Esophagus squamous epithelium (tissue), 5 donors: ENCODE data around the gene KRT77. TPM values are rescaled to one million over a fixed set of nuclear protein-coding genes. Genes with fewer than 3 reads are reported as not detected.
"Not testable (repeated sequence)": the region's sequence is repeated elsewhere in the genome, so short reads cannot be mapped to it uniquely, and the experiment has no call there.

Experiments used
- DNase-seq: peaks from one replicate; lab custom pipeline; 2025; lab: John Stamatoyannopoulos, UW
- H3K27ac ChIP-seq, 4 donors: fragments of 200-600 bp; sonication (generic); one replicate each; pipeline ENCODE4 v1.5.1; 2016 to 2019; ENCODE audit warnings: mild to moderate bottlenecking in 1 of 4
- H3K27me3 ChIP-seq, 4 donors: fragments of 200-600 bp; sonication (generic); 1 replicate in 3 of 4; 2 replicates in 1 of 4; pipeline versions ENCODE4 v1.5.1 to v1.6.0; 2017 to 2021; ENCODE audit warnings: antibody characterized with exemption in 1 of 4
- H3K36me3 ChIP-seq, 3 donors: fragments of 200-600 bp; sonication (generic); one replicate each; pipeline ENCODE4 v1.5.1; 2016 to 2019
- H3K4me1 ChIP-seq, 3 donors: fragments of 200-600 bp; sonication (generic); one replicate each; pipeline ENCODE4 v1.5.1; 2017 to 2019
- H3K4me3 ChIP-seq, 4 donors: fragments of 200-600 bp; sonication (generic); 1 replicate in 3 of 4; 2 replicates in 1 of 4; pipeline ENCODE4 v1.5.1; 2016 to 2019; ENCODE audit warnings: mild to moderate bottlenecking in 2 of 4, moderate library complexity in 1 of 4
- H3K9me3 ChIP-seq, 3 donors: fragments of 200-600 bp; sonication (generic); one replicate each; pipeline ENCODE4 v1.5.1; 2016 to 2019
- POLR2A ChIP-seq, 4 donors: fragments of 450-650 bp; IDR thresholded peaks; one replicate each; pipeline ENCODE4 v1.6.1; 2017; ENCODE audit warnings: antibody characterized with exemption in 4 of 4, mild to moderate bottlenecking in 4 of 4, moderate library complexity in 3 of 4
- WGBS, 2 donors: methylation state at CpG; one replicate each; pipeline ENCODE4 v1.1.5; 2018; 5-methylcytosine and 5-hydroxymethylcytosine counted together
- intact Hi-C: fragments of 100-400 bp; cut with DNase I; formaldehyde crosslinking; loops from one replicate; pipeline ENCODE4 v1.15.0; 2022
- total RNA-seq, 4 donors: library from RNA; depleted of rRNA; stranded (reverse); fragments of >200 nt; gene quantifications; one replicate each; pipeline ENCODE4 v1.1.0, GENCODE V29; 2016
- TF ChIP-seq, protein P1 (sequence below), 6 experiments: fragments of 450-650 bp in 4 of 6; fragments of 200-600 bp in 2 of 6; sonication (generic) in 2 of 6; IDR thresholded peaks; one replicate each; pipeline ENCODE4 v1.5.1; 2016 to 2019; ENCODE audit warnings: antibody characterized with exemption in 6 of 6, mild to moderate bottlenecking in 4 of 6, moderate library complexity in 4 of 6
- donor health status: DM: yes; HTN: yes; CAD: no.

KRT77 gene
- total RNA-seq, 4 donors from 2014 or later = not detected

DNA sequence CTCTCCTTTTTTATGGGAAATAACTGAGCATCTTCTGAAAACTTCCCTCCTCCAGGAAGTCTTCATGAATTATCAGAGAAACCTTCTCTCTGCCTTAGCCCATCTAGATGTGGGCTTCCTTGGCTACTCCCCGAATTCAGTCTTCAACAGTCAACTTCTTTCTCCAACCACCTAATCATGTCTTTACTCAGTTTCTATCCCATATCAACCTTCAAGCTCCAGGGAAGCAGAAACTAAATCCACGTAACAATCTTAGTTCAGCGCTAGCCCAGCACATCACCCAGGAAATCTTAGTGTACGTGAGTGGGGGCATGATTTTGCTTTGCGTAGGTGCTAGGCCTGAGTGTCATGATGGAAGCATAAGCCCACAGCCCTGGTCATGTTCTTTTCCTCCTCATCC, 12.7 kb upstream of the KRT77 start:
- DNase-seq = no peak
- no peak overlapping the region for H3K4me3 ChIP-seq
- no peak for TF ChIP-seq POLR2A (IDR thresholded peaks at IDR 0.05)
- TF ChIP-seq, protein P1, sequence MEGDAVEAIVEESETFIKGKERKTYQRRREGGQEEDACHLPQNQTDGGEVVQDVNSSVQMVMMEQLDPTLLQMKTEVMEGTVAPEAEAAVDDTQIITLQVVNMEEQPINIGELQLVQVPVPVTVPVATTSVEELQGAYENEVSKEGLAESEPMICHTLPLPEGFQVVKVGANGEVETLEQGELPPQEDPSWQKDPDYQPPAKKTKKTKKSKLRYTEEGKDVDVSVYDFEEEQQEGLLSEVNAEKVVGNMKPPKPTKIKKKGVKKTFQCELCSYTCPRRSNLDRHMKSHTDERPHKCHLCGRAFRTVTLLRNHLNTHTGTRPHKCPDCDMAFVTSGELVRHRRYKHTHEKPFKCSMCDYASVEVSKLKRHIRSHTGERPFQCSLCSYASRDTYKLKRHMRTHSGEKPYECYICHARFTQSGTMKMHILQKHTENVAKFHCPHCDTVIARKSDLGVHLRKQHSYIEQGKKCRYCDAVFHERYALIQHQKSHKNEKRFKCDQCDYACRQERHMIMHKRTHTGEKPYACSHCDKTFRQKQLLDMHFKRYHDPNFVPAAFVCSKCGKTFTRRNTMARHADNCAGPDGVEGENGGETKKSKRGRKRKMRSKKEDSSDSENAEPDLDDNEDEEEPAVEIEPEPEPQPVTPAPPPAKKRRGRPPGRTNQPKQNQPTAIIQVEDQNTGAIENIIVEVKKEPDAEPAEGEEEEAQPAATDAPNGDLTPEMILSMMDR (IDR thresholded peaks at IDR 0.05) = no peak
- H3K36me3 ChIP-seq = no peaks in the 10 kb centered on the region
- 92 to 93% methylated on average over 5 of the region's 5 CpGs for WGBS, 2 donors
- no peak overlapping the region for H3K27ac ChIP-seq
- no peaks in the 10 kb centered on the region for H3K9me3 ChIP-seq
- intact Hi-C loops = no loop called here
- peaks cover 0 to 12% (median 8%) of the 10 kb centered on the region in 3 donors for H3K4me1 ChIP-seq
- H3K27me3 ChIP-seq = peaks cover 5 to 52% (median 12%) of the 10 kb centered on the region in 4 donors

DNA sequence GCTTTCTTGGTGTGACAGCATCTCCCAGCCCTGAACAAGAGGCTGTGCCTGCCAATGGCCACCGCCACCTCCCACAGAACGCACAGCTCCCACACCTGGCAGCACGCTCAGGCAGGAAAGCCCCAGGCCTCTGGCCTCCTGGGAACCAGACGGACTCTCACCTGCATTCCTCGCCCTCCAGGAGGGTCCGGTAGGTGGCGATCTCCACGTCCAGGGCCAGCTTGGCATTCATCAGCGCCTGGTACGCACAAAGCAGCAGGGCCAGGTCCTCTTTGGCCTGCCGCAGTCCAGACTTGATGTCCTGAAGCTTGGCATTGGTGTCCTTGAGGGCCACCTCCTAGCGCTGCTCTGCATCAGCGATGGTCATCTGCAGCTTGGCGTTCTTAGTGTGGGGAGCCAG, 12.1 kb upstream of the KRT77 start:
- TF ChIP-seq, protein P1 (IDR thresholded peaks at IDR 0.05) = no peak
- no peak for TF ChIP-seq POLR2A (IDR thresholded peaks at IDR 0.05)
- DNase-seq = no peak
- 73 to 79% methylated on average over 6 to 11 of the region's 14 CpGs for WGBS, 2 donors
- Histone ChIP-seq H3K9me3 (no peaks in the 10 kb centered on the region), H3K4me3 (no peak overlapping the region), H3K4me1 (peaks cover 0 to 12% (median 8%) of the 10 kb centered on the region in 3 donors), H3K27me3 (peaks cover 5 to 52% (median 12%) of the 10 kb centered on the region in 4 donors), H3K27ac (no peak overlapping the region), H3K36me3 (no peaks in the 10 kb centered on the region)
- intact Hi-C loops = no loop called here

DNA sequence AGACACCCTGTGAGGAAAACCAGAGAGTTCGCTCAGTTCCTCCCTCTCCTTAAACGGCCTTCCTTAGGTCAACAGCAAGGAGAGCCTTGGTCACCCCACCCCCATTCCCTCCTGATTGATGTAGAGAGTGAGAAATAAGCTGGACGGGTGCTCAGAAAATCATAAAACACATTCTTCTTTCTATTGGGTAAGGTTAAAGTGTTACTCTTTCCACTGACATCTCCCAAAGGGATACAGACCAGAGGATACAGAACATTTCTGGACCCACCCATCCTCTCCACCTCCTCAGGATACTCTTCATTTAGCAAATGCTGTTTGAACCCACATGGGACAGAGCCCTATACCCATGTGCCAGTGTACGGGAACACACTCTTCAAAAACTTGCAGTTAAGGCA, 11.6 kb upstream of the KRT77 start:
- H3K4me1 ChIP-seq = peaks cover 0 to 12% (median 8%) of the 10 kb centered on the region in 3 donors
- H3K27ac ChIP-seq = no peak overlapping the region
- TF ChIP-seq, protein P1 (IDR thresholded peaks at IDR 0.05) = no peak
- no peak for TF ChIP-seq POLR2A (IDR thresholded peaks at IDR 0.05)
- H3K27me3 ChIP-seq = peaks cover 5 to 52% (median 12%) of the 10 kb centered on the region in 4 donors
- no peaks in the 10 kb centered on the region for H3K36me3 ChIP-seq
- H3K4me3 ChIP-seq = no peak overlapping the region
- intact Hi-C loops = no loop called here
- H3K9me3 ChIP-seq = no peaks in the 10 kb centered on the region
- DNase-seq = no peak
- WGBS, 2 donors = 68 to 74% methylated on average over 4 of the region's 4 CpGs

DNA sequence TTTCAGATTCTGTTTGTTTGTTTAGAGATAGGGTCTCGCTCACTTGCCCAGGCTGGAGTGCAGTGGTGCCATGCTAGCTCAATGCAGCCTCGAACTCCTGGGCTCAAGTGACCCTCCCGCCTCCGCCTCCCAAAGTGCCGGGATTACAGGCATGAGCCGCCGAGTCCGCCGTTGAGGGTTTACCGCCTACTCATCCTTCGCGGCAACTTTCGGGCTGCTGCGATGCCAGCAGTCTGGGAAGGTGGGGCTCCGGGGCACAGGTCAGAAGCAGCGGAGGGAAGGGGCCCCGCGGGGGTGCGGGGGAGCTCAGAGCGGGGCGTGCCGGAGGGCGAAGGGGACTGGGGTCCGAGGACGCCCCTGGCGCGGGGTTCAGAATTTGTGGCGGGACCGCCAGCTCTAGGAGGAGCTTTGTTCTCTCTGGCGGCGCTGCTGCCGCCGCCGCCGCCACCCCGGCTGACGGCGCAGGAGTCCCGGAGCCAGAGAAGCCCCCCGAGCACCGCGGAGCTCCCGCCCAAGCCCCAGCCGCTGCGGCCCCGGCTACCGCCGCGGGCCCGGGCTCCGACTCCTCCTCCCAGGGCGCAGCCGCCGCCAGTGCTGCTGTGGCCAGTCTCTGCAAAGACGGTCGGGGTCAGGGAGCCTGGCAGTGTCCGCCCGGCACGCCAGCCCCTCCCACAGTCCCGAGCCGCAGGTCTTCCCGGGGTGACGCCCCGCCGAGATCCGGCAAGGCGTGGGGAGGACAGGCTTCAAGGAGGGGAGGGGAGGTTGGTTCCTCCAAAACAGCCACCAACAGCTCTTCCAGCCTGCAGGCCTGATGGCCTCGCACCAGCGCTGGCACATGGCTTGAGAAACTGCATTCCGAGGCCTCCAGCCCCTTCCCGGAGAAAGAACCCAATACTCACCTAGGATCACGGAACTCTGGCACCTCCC, 10.9 kb upstream of the KRT77 start:
- H3K27me3 ChIP-seq = peaks cover 5 to 52% (median 12%) of the 10 kb centered on the region in 4 donors
- intact Hi-C loops = no loop called here
- no peaks in the 10 kb centered on the region for H3K36me3 ChIP-seq
- peaks cover 0 to 12% (median 8%) of the 10 kb centered on the region in 3 donors for H3K4me1 ChIP-seq
- no peak for DNase-seq
- peak overlapping the region; percentile 18 to 40 (median 34) for H3K4me3 ChIP-seq
- H3K9me3 ChIP-seq = no peaks in the 10 kb centered on the region
- 4 to 17% methylated on average over 2 to 17 of the region's 72 CpGs for WGBS, 2 donors
- no peak overlapping the region for H3K27ac ChIP-seq
- TF ChIP-seq, protein P1 (IDR thresholded peaks at IDR 0.05) = no peak
- TF ChIP-seq POLR2A (IDR thresholded peaks at IDR 0.05) = no peak

DNA sequence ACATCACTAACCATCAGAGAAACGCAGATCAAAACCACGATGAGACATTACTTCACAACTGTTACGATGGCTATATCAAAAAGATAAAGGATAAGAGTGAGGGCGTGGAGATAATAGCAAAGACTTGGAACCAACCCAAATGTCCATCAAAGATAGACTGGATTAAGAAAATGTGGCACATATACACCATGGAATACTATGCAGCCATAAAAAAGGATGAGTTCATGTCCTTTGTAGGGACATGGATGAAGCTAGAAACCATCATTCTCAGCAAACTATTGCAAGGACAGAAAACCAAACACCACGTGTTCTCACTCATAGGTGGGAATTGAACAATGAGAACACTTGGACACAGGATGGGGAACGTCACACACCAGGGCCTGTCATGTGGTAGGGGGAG, 8.8 kb upstream of the KRT77 start:
- H3K4me1 ChIP-seq = peaks cover 0 to 12% (median 8%) of the 10 kb centered on the region in 3 donors
- H3K4me3 ChIP-seq, H3K27ac ChIP-seq, H3K9me3 ChIP-seq, H3K36me3 ChIP-seq, DNase-seq, intact Hi-C loops: not testable (repeated sequence)
- WGBS, 2 donors = 80 to 89% methylated on average over 6 of the region's 6 CpGs
- peaks cover 5 to 45% (median 12%) of the 10 kb centered on the region in 4 donors for H3K27me3 ChIP-seq
